NT2/D1 (cell line): Measurements from ENCODE around the gene PTCH2.
"Not testable (repeated sequence)": the region's sequence is repeated elsewhere in the genome, so short reads cannot be mapped to it uniquely, and the experiment has no call there.

Source experiments
- DNase-seq: peaks from one replicate; pipeline ENCODE4 v3.0.0-alpha.2; 2011; ENCODE audit warnings: low read depth, low spot score
- H3K27me3 ChIP-seq: 2 replicates; pipeline ENCODE4 v1.6.0; 2011; ENCODE audit warnings: mild to moderate bottlenecking; ENCODE audit not compliant: insufficient read length, insufficient read depth
- H3K36me3 ChIP-seq: 2 replicates; pipeline ENCODE4 v1.6.1; 2011; ENCODE audit warnings: mild to moderate bottlenecking, low read length, mixed read lengths; ENCODE audit not compliant: insufficient read depth, insufficient read length
- H3K4me1 ChIP-seq: 2 replicates; pipeline ENCODE4 v1.5.1; 2011; ENCODE audit not compliant: insufficient read depth, insufficient read length
- H3K4me3 ChIP-seq: 2 replicates; pipeline ENCODE4 v1.5.1; 2011; ENCODE audit warnings: low read depth; ENCODE audit not compliant: insufficient read length
- H3K9ac ChIP-seq: 2 replicates; pipeline ENCODE4 v1.6.0; 2011; ENCODE audit warnings: low read depth; ENCODE audit not compliant: insufficient read length
- H3K9me3 ChIP-seq: 2 replicates; pipeline ENCODE4 v1.5.1; 2011; ENCODE audit warnings: mild to moderate bottlenecking, low read length; ENCODE audit not compliant: insufficient read depth
- SUZ12 ChIP-seq: IDR thresholded peaks from 2 replicates; pipeline ENCODE4 v1.6.1; 2011; ENCODE audit not compliant: insufficient read length, insufficient read depth; ENCODE audit errors: extremely low read depth
- YY1 ChIP-seq: IDR thresholded peaks from 2 replicates; pipeline ENCODE4 v1.6.1; 2011; ENCODE audit not compliant: insufficient read length, insufficient read depth
- ZNF274 ChIP-seq: IDR thresholded peaks from 2 replicates; pipeline ENCODE4 v1.6.1; 2011; ENCODE audit warnings: mild to moderate bottlenecking, low read depth, low read length

PTCH2 gene

GRCh38 chr1:44817771-44818495, 25.1 kb downstream of the PTCH2 start:
- Histone ChIP-seq H3K9ac (no peak overlapping the region), H3K4me1 (peaks cover 4% of the 10 kb centered on the region), H3K9me3 (no peaks in the 10 kb centered on the region), H3K36me3 (peaks cover 25% of the 10 kb centered on the region), H3K4me3 (no peak overlapping the region), H3K27me3 (no peaks in the 10 kb centered on the region)
- TF ChIP-seq YY1: no peak
- no peak for TF ChIP-seq ZNF274
- TF ChIP-seq SUZ12: no peak
- DNase-seq: no peak

- TF ChIP-seq YY1 (no peak), ZNF274 (no peak)
Observed at GRCh38 chr1:44817307-44817706, 25.7 kb downstream of the PTCH2 start.

GRCh38 chr1:44815926-44816325, 27.1 kb downstream of the PTCH2 start:
- Histone ChIP-seq H3K4me1 (peaks cover 14% of the 10 kb centered on the region), H3K36me3 (peaks cover 29% of the 10 kb centered on the region)
- not testable (repeated sequence) for H3K27me3 ChIP-seq, H3K4me3 ChIP-seq, H3K9ac ChIP-seq, DNase-seq, H3K9me3 ChIP-seq

More at GRCh38 chr1:44817307-44817706, 25.7 kb downstream of the PTCH2 start:
- H3K9ac ChIP-seq: no peak overlapping the region
- no peak overlapping the region for H3K4me3 ChIP-seq
- peaks cover 29% of the 10 kb centered on the region for H3K36me3 ChIP-seq
- DNase-seq: no peak
- H3K27me3 ChIP-seq: no peaks in the 10 kb centered on the region
- peaks cover 9% of the 10 kb centered on the region for H3K4me1 ChIP-seq
- H3K9me3 ChIP-seq: no peaks in the 10 kb centered on the region

- H3K9ac ChIP-seq: peak overlapping the region; percentile 39
- no peak for DNase-seq
- H3K4me3 ChIP-seq: no peak overlapping the region
- no peak for TF ChIP-seq SUZ12
- no peak for TF ChIP-seq ZNF274
- no peaks in the 10 kb centered on the region for H3K27me3 ChIP-seq
- H3K9me3 ChIP-seq: no peaks in the 10 kb centered on the region
- H3K36me3 ChIP-seq: peaks cover 35% of the 10 kb centered on the region
- H3K4me1 ChIP-seq: peaks cover 27% of the 10 kb centered on the region
Observed at GRCh38 chr1:44812822-44813543, 30.1 kb downstream of the PTCH2 start.

GRCh38 chr1:44811234-44811633, 31.8 kb downstream of the PTCH2 start:
- TF ChIP-seq SUZ12: no peak
- no peak for TF ChIP-seq ZNF274
- no peak for TF ChIP-seq YY1
- Histone ChIP-seq H3K9me3 (no peaks in the 10 kb centered on the region), H3K36me3 (peaks cover 42% of the 10 kb centered on the region), H3K9ac (peak overlapping the region; percentile 5), H3K27me3 (no peaks in the 10 kb centered on the region), H3K4me1 (peaks cover 41% of the 10 kb centered on the region), H3K4me3 (no peak overlapping the region)
- DNase-seq: no peak

GRCh38 chr1:44810762-44811105, 32.3 kb downstream of the PTCH2 start:
- H3K4me3 ChIP-seq, H3K9me3 ChIP-seq, DNase-seq, H3K9ac ChIP-seq, H3K27me3 ChIP-seq: not testable (repeated sequence)
- Histone ChIP-seq H3K4me1 (peaks cover 45% of the 10 kb centered on the region), H3K36me3 (peaks cover 44% of the 10 kb centered on the region)

GRCh38 chr1:44810101-44810761, 32.8 kb downstream of the PTCH2 start:
- H3K36me3 ChIP-seq: peaks cover 44% of the 10 kb centered on the region
- H3K9ac ChIP-seq: peak overlapping the region; percentile 59
- TF ChIP-seq ZNF274: no peak
- TF ChIP-seq YY1: no peak
- no peak for TF ChIP-seq SUZ12
- H3K27me3 ChIP-seq: no peaks in the 10 kb centered on the region
- no peaks in the 10 kb centered on the region for H3K9me3 ChIP-seq
- no peak for DNase-seq
- H3K4me3 ChIP-seq: no peak overlapping the region
- peaks cover 45% of the 10 kb centered on the region for H3K4me1 ChIP-seq
